SH-SY5Y (cell line): ENCODE results near the gene ANKRD55.

ENCODE experiments used
- GATA2 ChIP-seq: IDR thresholded peaks from 2 replicates; pipeline ENCODE4 v1.6.1; 2011; ENCODE audit warnings: mild to moderate bottlenecking, low read depth, low read length
- GATA3 ChIP-seq: IDR thresholded peaks from 2 replicates; pipeline ENCODE4 v1.6.1; 2011; ENCODE audit warnings: low read depth, mild to moderate bottlenecking, low read length, moderate library complexity

DNA sequence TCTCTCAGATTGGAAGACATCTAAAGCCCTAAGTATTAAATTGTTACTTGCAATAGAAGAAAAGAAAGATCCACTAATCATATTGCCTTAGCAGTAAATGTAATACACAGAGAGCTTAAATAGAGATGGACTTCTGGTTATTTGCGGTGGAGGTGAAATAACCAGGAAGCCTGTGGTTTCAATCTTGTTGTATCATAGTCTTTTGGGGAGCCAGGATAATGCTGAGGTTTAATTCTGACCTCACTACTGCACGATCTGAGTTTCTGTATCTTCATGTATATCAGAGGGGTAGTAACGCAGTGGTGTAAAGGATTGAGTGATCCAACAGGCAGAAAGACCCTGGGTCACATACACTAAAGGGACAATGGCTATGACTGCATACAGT lies 71.7 kb downstream of the ANKRD55 start:
- TF ChIP-seq GATA3 (no peak), GATA2 (no peak)
